ENCODE data around the gene PAX3.

PAX3 gene

GRCh38 chr2:222296911-222297599 lies 1.7 kb downstream of the PAX3 start:
- DNase-seq (ENCODE audit: low read depth in 2 of 2): no peak

- no peak for DNase-seq (ENCODE audit: low read depth in 2 of 2)
These were observed 2.5 kb downstream of the PAX3 start for GRCh38 chr2:222296311-222296741.

GRCh38 chr2:222295368-222296062 lies 3.3 kb downstream of the PAX3 start:
- DNase-seq (ENCODE audit: low read depth in 2 of 2): no peak

- DNase-seq (ENCODE audit: low read depth in 2 of 2): no peak
These were observed 3.8 kb downstream of the PAX3 start for GRCh38 chr2:222294996-222295367.

- DNase-seq (ENCODE audit: low read depth in 2 of 2): no peak
These were observed 4.9 kb downstream of the PAX3 start for GRCh38 chr2:222293660-222294630.

- DNase-seq (ENCODE audit: low read depth in 2 of 2): no peak
These were observed 6.4 kb downstream of the PAX3 start for GRCh38 chr2:222292149-222293134.

GRCh38 chr2:222291485-222291841 lies 7.3 kb downstream of the PAX3 start:
- no peak for DNase-seq (ENCODE audit: low read depth in 2 of 2)

GRCh38 chr2:222290736-222291484 lies 7.9 kb downstream of the PAX3 start:
- DNase-seq (ENCODE audit: low read depth in 2 of 2): no peak

GRCh38 chr2:222290401-222290735 lies 8.4 kb downstream of the PAX3 start:
- DNase-seq (ENCODE audit: low read depth in 2 of 2): no peak

- DNase-seq (ENCODE audit: low read depth in 2 of 2): no peak
These were observed 9.3 kb downstream of the PAX3 start for GRCh38 chr2:222289278-222290160.

GRCh38 chr2:222288590-222289277 lies 10.1 kb downstream of the PAX3 start:
- DNase-seq (ENCODE audit: low read depth in 2 of 2): no peak

- DNase-seq (ENCODE audit: low read depth in 2 of 2): no peak
These were observed 10.8 kb downstream of the PAX3 start for GRCh38 chr2:222287862-222288479.

- DNase-seq (ENCODE audit: low read depth in 2 of 2): no peak
These were observed 14.3 kb downstream of the PAX3 start for GRCh38 chr2:222284466-222284865.

GRCh38 chr2:222283634-222284033 lies 15.2 kb downstream of the PAX3 start:
- DNase-seq (ENCODE audit: low read depth in 2 of 2): no peak

- DNase-seq (ENCODE audit: low read depth in 2 of 2): no peak
These were observed 17.3 kb downstream of the PAX3 start for GRCh38 chr2:222281506-222281905.

- DNase-seq (ENCODE audit: low read depth in 2 of 2): no peak
These were observed 18.0 kb downstream of the PAX3 start for GRCh38 chr2:222280795-222281194.

GRCh38 chr2:222272446-222273015 lies 26.3 kb downstream of the PAX3 start:
- no peak for DNase-seq (ENCODE audit: low read depth in 2 of 2)

GRCh38 chr2:222271854-222272253 lies 26.9 kb downstream of the PAX3 start:
- DNase-seq (ENCODE audit: low read depth in 2 of 2): no peak
